ENCODE data around the gene PHACTR2. TPM values are rescaled to one million over a fixed set of nuclear protein-coding genes. Genes with fewer than 3 reads are reported as not detected.

The PHACTR2 gene
- total and polyA plus RNA-seq, 4 donors: 4.0 to 23.8 (median 15.0) TPM

- TF ChIP-seq RAD21 (IDR thresholded peaks at IDR 0.05) (no peak), TAF1 (conservative IDR thresholded peaks at IDR 0.05) (no peak), FOXA2 (IDR thresholded peaks at IDR 0.05) (no peak), REST (IDR thresholded peaks at IDR 0.05) (no peak), SP1 (IDR thresholded peaks at IDR 0.05) (no peak), EGR1 (IDR thresholded peaks at IDR 0.05; ENCODE audit: low read depth in 2 of 2) (no peak), RXRA (IDR thresholded peaks at IDR 0.05) (no peak), HNF4G (IDR thresholded peaks at IDR 0.05) (no peak)
- H3K27ac ChIP-seq (ENCODE audit: low read depth in 1 of 2, low read length in 2 of 2): no peak overlapping the region
- no peaks in the 10 kb centered on the region for H3K4me1 ChIP-seq (ENCODE audit: control insufficient read depth in 4 of 4, insufficient read depth in 4 of 4, low read length in 3 of 4)
- no peaks in the 10 kb centered on the region for H3K36me3 ChIP-seq (ENCODE audit: control insufficient read depth in 4 of 4, insufficient read depth in 3 of 4, low read depth in 1 of 4, low read length in 3 of 4)
- peaks cover 0 to 2% (median under 1%) of the 10 kb centered on the region in 4 donors for H3K9me3 ChIP-seq (ENCODE audit: control insufficient read depth in 4 of 4, low read length in 3 of 4)
- H3K9ac ChIP-seq (ENCODE audit: low read depth in 1 of 2, low read length in 2 of 2): no peak overlapping the region
- H3K4me3 ChIP-seq (ENCODE audit: low read depth in 1 of 3, low read length in 3 of 3): no peak overlapping the region
- no peak for DNase-seq (ENCODE audit: low spot score)
- 63% methylated on average over 6 of the region's 6 CpGs for WGBS
- H3K27me3 ChIP-seq (ENCODE audit: control insufficient read depth in 4 of 4, insufficient read depth in 4 of 4, low read length in 3 of 4): no peaks in the 10 kb centered on the region
These were observed 24.9 kb upstream of the PHACTR2 start for GRCh38 chr6:143652841-143653331.

- Histone ChIP-seq H3K4me3 (ENCODE audit: low read depth in 1 of 3, low read length in 3 of 3) (no peak overlapping the region), H3K36me3 (ENCODE audit: control insufficient read depth in 4 of 4, insufficient read depth in 3 of 4, low read depth in 1 of 4, low read length in 3 of 4) (no peaks in the 10 kb centered on the region), H3K27ac (ENCODE audit: low read depth in 1 of 2, low read length in 2 of 2) (no peak overlapping the region), H3K9me3 (ENCODE audit: control insufficient read depth in 4 of 4, low read length in 3 of 4) (peaks cover 0 to 5% (median 2%) of the 10 kb centered on the region in 4 donors), H3K4me1 (ENCODE audit: control insufficient read depth in 4 of 4, insufficient read depth in 4 of 4, low read length in 3 of 4) (no peaks in the 10 kb centered on the region), H3K9ac (ENCODE audit: low read depth in 1 of 2, low read length in 2 of 2) (no peak overlapping the region), H3K27me3 (ENCODE audit: control insufficient read depth in 4 of 4, insufficient read depth in 4 of 4, low read length in 3 of 4) (no peaks in the 10 kb centered on the region)
- DNase-seq (ENCODE audit: low spot score): no peak
- 56% methylated on average over 5 of the region's 5 CpGs for WGBS
- no peak for TF ChIP-seq YY1 (IDR thresholded peaks at IDR 0.05)
- TF ChIP-seq REST (IDR thresholded peaks at IDR 0.05): no peak
- TF ChIP-seq CTCF (IDR thresholded peaks at IDR 0.05; ENCODE audit: low read depth, low read length, missing input control): no peak
- TF ChIP-seq ZBTB33 (IDR thresholded peaks at IDR 0.05): no peak
- TF ChIP-seq GABPA (IDR thresholded peaks at IDR 0.05 in 1 of 2, conservative IDR thresholded peaks at IDR 0.05 in 1 of 2): no peak
- TF ChIP-seq TAF1 (conservative IDR thresholded peaks at IDR 0.05): no peak
- no peak for TF ChIP-seq JUND (IDR thresholded peaks at IDR 0.05)
- no peak for TF ChIP-seq SP1 (IDR thresholded peaks at IDR 0.05)
- no peak for TF ChIP-seq NR2F2 (IDR thresholded peaks at IDR 0.05)
- TF ChIP-seq RXRA (IDR thresholded peaks at IDR 0.05): no peak
- TF ChIP-seq FOXA1 (IDR thresholded peaks at IDR 0.05): no peak
- no peak for TF ChIP-seq EGR1 (IDR thresholded peaks at IDR 0.05; ENCODE audit: low read depth in 2 of 2)
- no peak for TF ChIP-seq HNF4G (IDR thresholded peaks at IDR 0.05)
- no peak for TF ChIP-seq RAD21 (IDR thresholded peaks at IDR 0.05)
These were observed 22.2 kb upstream of the PHACTR2 start for GRCh38 chr6:143655541-143655940.
